Measurements from ENCODE around the gene MAP2K2.

DNA sequence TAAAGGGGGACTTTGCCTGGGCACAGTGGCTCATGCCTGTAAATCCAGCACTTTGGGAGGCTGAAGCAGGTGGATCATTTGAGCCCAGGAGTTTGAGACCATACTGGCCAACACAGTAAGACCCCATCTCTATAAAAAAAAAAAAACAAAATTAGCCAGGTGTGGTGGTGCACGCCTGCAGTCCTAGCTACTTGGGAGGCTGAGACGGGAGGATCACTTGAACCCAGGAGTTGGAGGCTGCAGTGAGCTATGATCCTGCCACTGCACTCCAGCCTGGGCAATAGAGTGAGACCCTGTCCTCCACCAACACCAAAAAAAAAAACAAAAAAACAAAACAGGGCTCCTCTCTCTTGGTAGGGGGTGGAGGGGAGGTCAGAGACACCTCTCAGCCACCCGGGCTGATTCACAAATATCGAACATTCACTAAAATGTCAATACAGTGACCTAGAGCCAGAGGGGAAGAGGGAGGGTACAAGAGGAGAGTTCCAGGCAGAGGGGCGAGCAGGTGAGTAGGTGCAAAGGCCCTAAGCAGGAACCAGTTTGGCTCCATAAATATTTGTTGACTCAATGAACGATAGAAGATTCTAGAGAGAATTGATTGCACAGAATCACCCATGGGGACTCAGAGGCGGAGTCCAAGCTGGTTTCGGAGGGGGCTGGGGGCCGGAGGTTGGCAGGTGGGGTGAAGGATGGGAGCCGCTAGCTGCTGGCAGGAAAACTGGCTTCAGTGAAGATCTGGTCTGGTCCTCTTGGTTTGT lies 28.5 kb upstream of the MAP2K2 start:
- TF ChIP-seq, protein P1, sequence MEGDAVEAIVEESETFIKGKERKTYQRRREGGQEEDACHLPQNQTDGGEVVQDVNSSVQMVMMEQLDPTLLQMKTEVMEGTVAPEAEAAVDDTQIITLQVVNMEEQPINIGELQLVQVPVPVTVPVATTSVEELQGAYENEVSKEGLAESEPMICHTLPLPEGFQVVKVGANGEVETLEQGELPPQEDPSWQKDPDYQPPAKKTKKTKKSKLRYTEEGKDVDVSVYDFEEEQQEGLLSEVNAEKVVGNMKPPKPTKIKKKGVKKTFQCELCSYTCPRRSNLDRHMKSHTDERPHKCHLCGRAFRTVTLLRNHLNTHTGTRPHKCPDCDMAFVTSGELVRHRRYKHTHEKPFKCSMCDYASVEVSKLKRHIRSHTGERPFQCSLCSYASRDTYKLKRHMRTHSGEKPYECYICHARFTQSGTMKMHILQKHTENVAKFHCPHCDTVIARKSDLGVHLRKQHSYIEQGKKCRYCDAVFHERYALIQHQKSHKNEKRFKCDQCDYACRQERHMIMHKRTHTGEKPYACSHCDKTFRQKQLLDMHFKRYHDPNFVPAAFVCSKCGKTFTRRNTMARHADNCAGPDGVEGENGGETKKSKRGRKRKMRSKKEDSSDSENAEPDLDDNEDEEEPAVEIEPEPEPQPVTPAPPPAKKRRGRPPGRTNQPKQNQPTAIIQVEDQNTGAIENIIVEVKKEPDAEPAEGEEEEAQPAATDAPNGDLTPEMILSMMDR (IDR thresholded peaks at IDR 0.05; ENCODE audit: low read depth, low read length, missing input control) = no peak
- TF ChIP-seq GABPA (IDR thresholded peaks at IDR 0.05 in 1 of 2, conservative IDR thresholded peaks at IDR 0.05 in 1 of 2) (no peak), TAF1 (conservative IDR thresholded peaks at IDR 0.05) (no peak), RAD21 (IDR thresholded peaks at IDR 0.05) (no peak), JUND (IDR thresholded peaks at IDR 0.05) (peak in 1 of 2 donors; percentile 41), YY1 (IDR thresholded peaks at IDR 0.05) (peak; percentile 52), FOXA1 (IDR thresholded peaks at IDR 0.05) (peak; percentile 34), RXRA (IDR thresholded peaks at IDR 0.05) (peak; percentile 38 to 93), SP1 (IDR thresholded peaks at IDR 0.05) (no peak)
- TF ChIP-seq, protein P2, sequence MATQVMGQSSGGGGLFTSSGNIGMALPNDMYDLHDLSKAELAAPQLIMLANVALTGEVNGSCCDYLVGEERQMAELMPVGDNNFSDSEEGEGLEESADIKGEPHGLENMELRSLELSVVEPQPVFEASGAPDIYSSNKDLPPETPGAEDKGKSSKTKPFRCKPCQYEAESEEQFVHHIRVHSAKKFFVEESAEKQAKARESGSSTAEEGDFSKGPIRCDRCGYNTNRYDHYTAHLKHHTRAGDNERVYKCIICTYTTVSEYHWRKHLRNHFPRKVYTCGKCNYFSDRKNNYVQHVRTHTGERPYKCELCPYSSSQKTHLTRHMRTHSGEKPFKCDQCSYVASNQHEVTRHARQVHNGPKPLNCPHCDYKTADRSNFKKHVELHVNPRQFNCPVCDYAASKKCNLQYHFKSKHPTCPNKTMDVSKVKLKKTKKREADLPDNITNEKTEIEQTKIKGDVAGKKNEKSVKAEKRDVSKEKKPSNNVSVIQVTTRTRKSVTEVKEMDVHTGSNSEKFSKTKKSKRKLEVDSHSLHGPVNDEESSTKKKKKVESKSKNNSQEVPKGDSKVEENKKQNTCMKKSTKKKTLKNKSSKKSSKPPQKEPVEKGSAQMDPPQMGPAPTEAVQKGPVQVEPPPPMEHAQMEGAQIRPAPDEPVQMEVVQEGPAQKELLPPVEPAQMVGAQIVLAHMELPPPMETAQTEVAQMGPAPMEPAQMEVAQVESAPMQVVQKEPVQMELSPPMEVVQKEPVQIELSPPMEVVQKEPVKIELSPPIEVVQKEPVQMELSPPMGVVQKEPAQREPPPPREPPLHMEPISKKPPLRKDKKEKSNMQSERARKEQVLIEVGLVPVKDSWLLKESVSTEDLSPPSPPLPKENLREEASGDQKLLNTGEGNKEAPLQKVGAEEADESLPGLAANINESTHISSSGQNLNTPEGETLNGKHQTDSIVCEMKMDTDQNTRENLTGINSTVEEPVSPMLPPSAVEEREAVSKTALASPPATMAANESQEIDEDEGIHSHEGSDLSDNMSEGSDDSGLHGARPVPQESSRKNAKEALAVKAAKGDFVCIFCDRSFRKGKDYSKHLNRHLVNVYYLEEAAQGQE (IDR thresholded peaks at IDR 0.05) = no peak
- TF ChIP-seq, protein P3, sequence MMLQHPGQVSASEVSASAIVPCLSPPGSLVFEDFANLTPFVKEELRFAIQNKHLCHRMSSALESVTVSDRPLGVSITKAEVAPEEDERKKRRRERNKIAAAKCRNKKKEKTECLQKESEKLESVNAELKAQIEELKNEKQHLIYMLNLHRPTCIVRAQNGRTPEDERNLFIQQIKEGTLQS (IDR thresholded peaks at IDR 0.05) = peak; percentile 15
- TF ChIP-seq, protein P4, sequence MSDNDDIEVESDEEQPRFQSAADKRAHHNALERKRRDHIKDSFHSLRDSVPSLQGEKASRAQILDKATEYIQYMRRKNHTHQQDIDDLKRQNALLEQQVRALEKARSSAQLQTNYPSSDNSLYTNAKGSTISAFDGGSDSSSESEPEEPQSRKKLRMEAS (IDR thresholded peaks at IDR 0.05) = peak; percentile 81
- TF ChIP-seq, protein P5, sequence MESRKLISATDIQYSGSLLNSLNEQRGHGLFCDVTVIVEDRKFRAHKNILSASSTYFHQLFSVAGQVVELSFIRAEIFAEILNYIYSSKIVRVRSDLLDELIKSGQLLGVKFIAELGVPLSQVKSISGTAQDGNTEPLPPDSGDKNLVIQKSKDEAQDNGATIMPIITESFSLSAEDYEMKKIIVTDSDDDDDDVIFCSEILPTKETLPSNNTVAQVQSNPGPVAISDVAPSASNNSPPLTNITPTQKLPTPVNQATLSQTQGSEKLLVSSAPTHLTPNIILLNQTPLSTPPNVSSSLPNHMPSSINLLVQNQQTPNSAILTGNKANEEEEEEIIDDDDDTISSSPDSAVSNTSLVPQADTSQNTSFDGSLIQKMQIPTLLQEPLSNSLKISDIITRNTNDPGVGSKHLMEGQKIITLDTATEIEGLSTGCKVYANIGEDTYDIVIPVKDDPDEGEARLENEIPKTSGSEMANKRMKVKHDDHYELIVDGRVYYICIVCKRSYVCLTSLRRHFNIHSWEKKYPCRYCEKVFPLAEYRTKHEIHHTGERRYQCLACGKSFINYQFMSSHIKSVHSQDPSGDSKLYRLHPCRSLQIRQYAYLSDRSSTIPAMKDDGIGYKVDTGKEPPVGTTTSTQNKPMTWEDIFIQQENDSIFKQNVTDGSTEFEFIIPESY (IDR thresholded peaks at IDR 0.05) = peak; percentile 87

Data from liver (tissue), 3 donors.